Renal cortex interstitium (tissue), 11 donors: ENCODE measurements around the gene FGD6. TPM values are rescaled to one million over a fixed set of nuclear protein-coding genes. Genes with fewer than 3 reads are reported as not detected.
"Not testable (repeated sequence)": the region's sequence is repeated elsewhere in the genome, so short reads cannot be mapped to it uniquely, and the experiment has no call there.

Source experiments
- DNase-seq, 11 donors: peaks; one replicate each; pipeline ENCODE4 v3.0.0-alpha.2; 2013; ENCODE audit warnings: low read depth in 9 of 11, low spot score in 4 of 11; ENCODE audit errors: extremely low read depth in 1 of 11
- polyA plus RNA-seq, 3 donors: library from polyadenylated mRNA; unstranded; fragments of 120-200 nt; gene quantifications; one replicate each; pipeline ENCODE4 v1.2.1, GENCODE V29; 2013; ENCODE audit not compliant: insufficient read length in 3 of 3

The FGD6 gene
- polyA plus RNA-seq, 3 donors: 9.9 to 11.5 (median 10.2) TPM

DNA sequence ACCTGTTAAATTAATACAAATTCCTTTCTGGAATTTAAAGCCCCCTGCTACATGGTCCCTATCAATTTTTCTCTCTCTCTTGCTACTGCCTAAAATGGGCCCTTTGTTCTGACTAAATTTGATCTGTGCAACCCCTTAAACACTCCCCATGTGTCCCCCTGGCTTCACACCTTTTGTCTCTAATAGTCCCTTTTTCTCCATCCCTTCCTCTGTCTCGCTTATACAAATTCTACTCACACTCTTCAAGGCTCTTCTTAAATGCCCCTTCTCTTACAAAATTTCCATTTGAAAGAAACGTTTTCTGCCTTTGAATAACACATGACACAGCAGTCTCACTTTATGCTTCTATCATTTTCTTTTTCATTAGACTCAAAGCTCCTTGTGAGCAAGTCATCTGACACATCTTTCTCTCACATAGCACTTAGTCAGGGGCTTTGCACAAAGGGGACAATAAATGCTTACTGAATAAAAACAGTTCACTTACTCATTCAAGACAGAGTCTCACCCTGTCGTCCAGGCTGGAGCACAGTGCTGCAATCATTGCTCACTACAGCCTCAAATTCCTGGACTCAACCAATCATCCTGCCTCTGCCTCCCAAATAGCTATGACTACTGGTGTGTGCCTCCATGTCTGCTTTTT lies 102.4 kb downstream of the FGD6 start:
- DNase-seq: no peak

GRCh38 chr12:95107362-95107761 lies 109.9 kb downstream of the FGD6 start:
- no peak for DNase-seq

DNA sequence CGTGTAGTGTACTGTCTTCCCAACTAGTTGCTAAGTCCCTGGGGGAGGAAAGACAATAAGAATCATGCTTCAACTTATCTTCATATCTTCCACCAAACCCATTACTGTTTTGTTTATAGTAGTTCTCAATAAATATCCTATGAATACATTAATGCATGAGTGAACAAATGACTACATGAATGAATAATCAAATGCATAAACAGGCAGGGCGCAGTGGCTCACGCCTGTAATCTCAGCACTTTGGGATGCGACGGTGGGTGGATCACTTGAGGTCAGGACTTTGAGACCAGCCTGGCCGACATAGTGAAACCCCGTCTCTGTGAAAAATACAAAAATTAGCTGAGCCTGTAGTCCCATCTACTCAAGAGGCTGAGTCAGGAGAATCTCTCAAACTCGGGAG lies 111.7 kb downstream of the FGD6 start:
- no peak for DNase-seq

DNA sequence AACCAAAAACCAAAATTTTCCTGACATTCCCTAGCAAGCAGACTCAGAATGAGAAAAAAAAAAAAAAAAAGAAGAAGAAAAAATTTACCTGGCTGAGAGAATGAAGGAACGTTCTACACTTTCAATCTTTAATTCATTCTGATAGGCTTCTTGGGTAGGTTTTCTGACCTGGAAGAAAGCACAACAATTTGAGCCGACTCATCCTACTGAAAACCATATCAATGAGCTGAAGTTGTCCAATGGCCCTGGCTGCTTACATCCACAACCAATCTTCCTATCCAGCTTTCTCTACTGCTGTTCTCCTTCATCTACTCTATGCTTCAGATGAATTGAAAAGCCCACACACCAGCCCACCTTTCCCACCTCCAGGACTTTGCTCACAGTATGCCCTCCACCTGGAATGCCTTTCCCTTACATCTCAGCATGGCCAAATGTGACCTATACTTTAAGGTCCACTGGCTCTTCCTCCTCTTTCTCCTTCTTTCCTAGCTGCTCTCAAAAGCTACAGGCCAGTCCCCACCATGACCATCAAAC lies 112.3 kb downstream of the FGD6 start:
- DNase-seq: no peak

DNA sequence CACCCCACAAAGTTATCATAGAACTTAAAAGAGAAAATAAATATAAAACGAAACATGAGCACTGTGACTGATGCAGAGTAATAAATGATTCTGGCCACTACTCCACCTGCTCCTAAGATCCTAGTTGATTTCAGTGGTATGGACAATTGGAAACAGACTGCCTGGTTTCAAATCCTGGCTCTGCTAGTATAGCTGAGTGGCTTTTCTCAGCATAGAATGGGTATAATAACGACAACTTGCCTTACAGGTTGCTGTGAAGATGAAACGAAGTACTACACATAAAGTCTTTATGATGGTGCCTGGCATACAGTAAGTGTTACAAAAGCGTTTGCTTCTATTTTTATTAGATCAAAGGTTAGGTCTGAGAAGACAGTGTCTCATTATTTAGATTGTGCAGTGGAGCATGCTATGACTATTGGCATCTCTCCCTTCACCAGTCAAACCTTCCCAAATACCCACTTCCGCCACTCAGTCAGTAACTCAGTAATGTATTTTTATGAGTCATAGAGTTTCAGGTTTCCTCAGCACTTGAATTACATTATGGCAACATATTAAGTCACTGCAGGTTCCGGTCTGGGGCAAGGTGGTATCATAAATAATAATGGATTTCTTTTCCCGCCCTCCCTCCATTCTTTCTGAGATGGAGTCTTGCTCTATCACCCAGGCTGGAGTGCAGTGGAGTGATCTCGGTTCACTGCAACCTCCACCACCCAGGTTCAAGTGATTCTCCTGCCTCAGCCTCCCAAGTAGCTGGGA lies 114.2 kb downstream of the FGD6 start:
- DNase-seq: peak in 4 of 11 donors; percentile 36 to 64 (median 40)

DNA sequence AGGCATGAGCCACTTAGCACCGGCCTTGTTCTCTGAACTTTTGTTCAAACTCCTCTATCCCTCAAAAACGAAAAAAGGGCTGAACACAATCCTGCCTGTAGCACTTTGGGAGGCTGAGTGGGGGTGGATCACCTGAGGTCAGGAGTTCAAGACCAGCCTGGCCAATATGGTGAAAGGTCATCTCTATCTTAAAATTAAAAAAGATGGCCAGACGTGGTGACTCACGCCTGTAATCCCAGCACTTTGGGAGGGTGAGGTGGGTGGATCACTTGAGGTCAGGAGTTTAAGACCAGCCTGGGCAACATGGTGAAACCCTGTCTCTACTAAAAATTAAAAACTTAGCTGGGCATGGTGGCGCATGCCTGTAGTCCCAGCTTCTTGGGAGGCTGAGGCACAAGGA lies 115.3 kb downstream of the FGD6 start:
- DNase-seq: not testable (repeated sequence)

GRCh38 chr12:95100264-95101190 lies 116.7 kb downstream of the FGD6 start:
- no peak for DNase-seq

GRCh38 chr12:95099270-95099790 lies 117.9 kb downstream of the FGD6 start:
- DNase-seq: no peak

- DNase-seq: peak in 1 of 11 donors; percentile 31
These were observed 120.4 kb downstream of the FGD6 start for GRCh38 chr12:95096852-95097251.

GRCh38 chr12:95096378-95096777 lies 120.9 kb downstream of the FGD6 start:
- no peak for DNase-seq

DNA sequence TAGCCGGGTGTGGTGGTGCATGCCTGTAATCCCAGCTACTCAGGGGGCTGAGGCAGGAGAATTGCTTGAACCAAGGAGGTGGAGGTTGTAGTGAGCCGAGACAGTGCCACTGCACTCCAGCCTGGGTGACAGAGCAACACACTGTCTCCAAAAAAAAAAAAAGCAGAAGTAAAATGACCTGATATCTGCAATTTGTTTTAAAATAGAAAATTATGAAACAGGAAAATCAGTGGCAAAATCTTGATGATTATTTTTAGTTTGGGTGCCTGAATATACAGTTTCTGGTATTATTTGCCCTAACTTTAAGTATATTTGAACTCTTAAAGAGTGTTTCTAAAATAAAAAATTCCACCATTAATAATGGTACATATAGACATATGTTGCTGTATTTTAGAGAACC lies 121.4 kb downstream of the FGD6 start:
- DNase-seq: not testable (repeated sequence)

DNA sequence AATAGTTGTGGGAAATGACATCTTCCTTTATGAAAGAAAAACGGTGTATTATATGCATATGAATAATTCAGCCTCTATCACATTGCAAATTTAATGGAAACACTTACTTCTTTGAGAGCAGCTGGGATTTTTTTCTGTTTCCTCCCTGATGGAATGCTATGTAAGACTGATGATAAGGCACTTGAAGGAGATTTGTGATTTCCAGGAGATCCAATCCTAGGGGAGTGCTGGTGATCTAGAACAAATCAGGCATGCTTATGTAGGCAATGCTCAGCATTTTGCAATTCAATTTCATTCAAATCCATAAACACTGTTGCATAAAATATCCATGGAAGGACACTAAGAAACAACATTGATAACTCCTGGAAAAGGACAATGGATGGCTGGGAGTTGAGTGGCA lies 127.8 kb downstream of the FGD6 start:
- no peak for DNase-seq

DNA sequence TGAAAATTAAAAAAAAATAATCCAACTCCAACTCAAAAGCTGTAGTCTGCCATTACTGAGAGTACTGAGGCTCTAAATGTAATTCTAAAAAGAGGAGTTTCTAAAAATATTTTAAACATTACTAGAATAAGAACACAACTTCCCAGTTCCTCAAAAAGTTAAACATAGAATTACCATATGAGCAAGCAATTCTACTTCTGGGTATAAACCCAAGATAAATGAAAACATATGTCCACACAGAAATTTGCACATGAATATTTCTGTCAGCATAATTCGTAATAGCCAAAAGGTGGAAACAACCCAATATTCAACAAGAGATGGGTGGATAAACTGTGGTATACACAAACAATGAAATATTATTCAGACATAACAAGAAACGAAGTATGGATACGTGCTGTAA lies 128.9 kb downstream of the FGD6 start:
- no peak for DNase-seq

- no peak for DNase-seq
These were observed 131.7 kb downstream of the FGD6 start for GRCh38 chr12:95085612-95086011.

DNA sequence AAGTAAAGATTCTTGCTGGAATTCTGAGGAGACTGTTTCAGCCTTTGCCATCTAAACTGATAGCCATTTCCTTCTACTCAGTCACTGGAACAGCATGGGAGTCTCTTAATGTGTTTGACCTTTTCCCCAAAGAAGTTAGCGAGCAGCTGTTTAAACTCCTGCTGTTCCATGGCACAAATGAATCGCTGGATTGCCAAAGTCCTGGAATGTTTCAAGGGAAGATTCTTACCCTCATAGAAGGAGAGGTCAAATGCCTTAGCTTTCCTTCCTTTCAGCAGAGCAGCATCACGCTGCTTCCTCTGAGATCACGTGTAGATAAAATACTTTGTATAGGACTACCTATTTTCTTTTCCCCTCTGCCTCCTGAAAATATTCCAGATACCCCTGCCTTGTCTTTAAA lies 133.3 kb downstream of the FGD6 start:
- peak in 8 of 11 donors; percentile 27 to 77 (median 46) for DNase-seq

DNA sequence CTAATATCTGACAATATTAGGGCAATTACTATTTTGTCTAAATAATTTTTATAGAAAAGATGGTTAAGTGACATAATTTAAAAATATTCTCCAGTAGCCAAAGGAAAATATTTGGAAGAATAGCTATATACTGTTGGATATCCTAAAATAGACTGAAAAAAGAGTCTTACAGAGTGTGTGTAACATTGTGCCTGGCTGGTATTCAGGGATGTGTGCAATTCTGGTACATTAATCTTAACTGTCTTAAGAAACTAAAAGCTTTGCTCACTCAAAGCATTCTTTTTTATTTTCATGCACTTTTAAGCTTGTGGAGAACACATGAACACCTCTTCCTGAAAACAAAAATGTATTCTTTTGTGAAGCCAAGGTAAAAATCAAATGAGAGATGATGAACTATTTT lies 133.8 kb downstream of the FGD6 start:
- no peak for DNase-seq

DNA sequence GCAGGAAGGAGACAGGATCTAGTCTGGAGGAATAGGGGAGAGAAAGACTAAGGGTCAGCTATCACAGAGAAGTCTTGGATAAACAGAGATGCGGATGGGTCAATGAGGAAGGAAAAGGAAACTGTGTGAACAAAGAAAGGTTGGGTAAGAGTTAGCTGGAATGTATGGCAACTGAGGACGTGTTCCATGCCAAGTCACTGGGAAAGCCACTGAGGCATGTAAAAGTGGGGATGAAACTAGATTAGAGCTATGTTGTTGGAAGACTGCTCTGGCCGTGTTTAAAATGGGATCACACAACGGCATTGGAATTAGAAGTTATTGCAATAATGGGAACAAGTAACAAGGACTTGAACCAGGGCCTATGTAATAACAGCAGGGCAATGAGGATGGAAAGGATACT lies 139.9 kb downstream of the FGD6 start:
- DNase-seq: no peak

- no peak for DNase-seq
These were observed 142.5 kb downstream of the FGD6 start for GRCh38 chr12:95074766-95075165.
